GM18907 (cell line): ENCODE data around the gene DIAPH3.
"Not testable (repeated sequence)": the region's sequence is repeated elsewhere in the genome, so short reads cannot be mapped to it uniquely, and the experiment has no call there.

Source experiments
- ATAC-seq: cut with Tn5 transposase; IDR thresholded peaks from one replicate; pipeline ENCODE4 v1.9.1; 2021; ENCODE audit warnings: mild to moderate bottlenecking, moderate library complexity; ENCODE audit not compliant: unreplicated experiment

Gene DIAPH3

GRCh38 chr13:60163478-60164233 is at the start of gene DIAPH3:
DIAPH3 (minus strand) TSS chr13:60163928; CDS start chr13:60163766, 162 bp downstream.
- peak; percentile 100 for ATAC-seq

GRCh38 chr13:60213236-60213744 is 49.6 kb upstream of the DIAPH3 start:
- ATAC-seq = no peak

- ATAC-seq = no peak
These were observed 47.8 kb upstream of the DIAPH3 start for GRCh38 chr13:60211548-60211947.

- no peak for ATAC-seq
These were observed 47.0 kb upstream of the DIAPH3 start for GRCh38 chr13:60210510-60211330.

- not testable (repeated sequence) for ATAC-seq
These were observed 41.8 kb upstream of the DIAPH3 start for GRCh38 chr13:60205499-60205898.

GRCh38 chr13:60201286-60201685 is 37.6 kb upstream of the DIAPH3 start:
- ATAC-seq = no peak

GRCh38 chr13:60195893-60196292 is 32.2 kb upstream of the DIAPH3 start:
- ATAC-seq = not testable (repeated sequence)

- ATAC-seq = no peak
These were observed 19.2 kb upstream of the DIAPH3 start for GRCh38 chr13:60182907-60183306.

- ATAC-seq = no peak
These were observed 14.6 kb upstream of the DIAPH3 start for GRCh38 chr13:60178327-60178726.

- no peak for ATAC-seq
These were observed 11.8 kb upstream of the DIAPH3 start for GRCh38 chr13:60175571-60175970.

GRCh38 chr13:60174113-60174512 is 10.4 kb upstream of the DIAPH3 start:
- ATAC-seq = no peak

GRCh38 chr13:60172111-60172510 is 8.4 kb upstream of the DIAPH3 start:
- ATAC-seq = no peak

- ATAC-seq = no peak
These were observed 6.7 kb upstream of the DIAPH3 start for GRCh38 chr13:60170414-60170813.

GRCh38 chr13:60169239-60170031 is 5.7 kb upstream of the DIAPH3 start:
- no peak for ATAC-seq

- no peak for ATAC-seq
These were observed 3.4 kb upstream of the DIAPH3 start for GRCh38 chr13:60167121-60167520.

- ATAC-seq = no peak
These were observed 1.8 kb upstream of the DIAPH3 start for GRCh38 chr13:60165391-60166099.

- peak; percentile 35 for ATAC-seq
These were observed 634 bp upstream of the DIAPH3 start for GRCh38 chr13:60164234-60164889.

GRCh38 chr13:60162096-60162495 is 1.6 kb downstream of the DIAPH3 start:
- ATAC-seq = no peak

GRCh38 chr13:60158321-60158801 is 5.4 kb downstream of the DIAPH3 start:
- ATAC-seq = peak; percentile 86

- ATAC-seq = no peak
These were observed 7.8 kb downstream of the DIAPH3 start for GRCh38 chr13:60155978-60156377.
